ENCODE data around the gene RAB11FIP4.

RAB11FIP4 gene

GRCh38 chr17:31490019-31490650 is 98.7 kb downstream of the RAB11FIP4 start:
- H3K36me3 ChIP-seq (ENCODE audit: control insufficient read depth, low read length), result no peaks in the 10 kb centered on the region
- peaks cover 63% of the 10 kb centered on the region for H3K79me2 ChIP-seq (ENCODE audit: control insufficient read depth, low read length)
- no peaks in the 10 kb centered on the region for H3K9me2 ChIP-seq (replicated peaks; ENCODE audit: control insufficient read depth, low read length)
- peak overlapping the region; percentile 92 for H3K4me3 ChIP-seq (ENCODE audit: low read length)
- H4K20me1 ChIP-seq (ENCODE audit: control insufficient read depth, insufficient read depth, low read depth, low read length), result no peaks in the 10 kb centered on the region
- peaks cover 74% of the 10 kb centered on the region for H3K4me1 ChIP-seq (ENCODE audit: control insufficient read depth, low read length)
- no peaks in the 10 kb centered on the region for H3K27me3 ChIP-seq (ENCODE audit: control insufficient read depth, low read length)
- TF ChIP-seq, protein P1, sequence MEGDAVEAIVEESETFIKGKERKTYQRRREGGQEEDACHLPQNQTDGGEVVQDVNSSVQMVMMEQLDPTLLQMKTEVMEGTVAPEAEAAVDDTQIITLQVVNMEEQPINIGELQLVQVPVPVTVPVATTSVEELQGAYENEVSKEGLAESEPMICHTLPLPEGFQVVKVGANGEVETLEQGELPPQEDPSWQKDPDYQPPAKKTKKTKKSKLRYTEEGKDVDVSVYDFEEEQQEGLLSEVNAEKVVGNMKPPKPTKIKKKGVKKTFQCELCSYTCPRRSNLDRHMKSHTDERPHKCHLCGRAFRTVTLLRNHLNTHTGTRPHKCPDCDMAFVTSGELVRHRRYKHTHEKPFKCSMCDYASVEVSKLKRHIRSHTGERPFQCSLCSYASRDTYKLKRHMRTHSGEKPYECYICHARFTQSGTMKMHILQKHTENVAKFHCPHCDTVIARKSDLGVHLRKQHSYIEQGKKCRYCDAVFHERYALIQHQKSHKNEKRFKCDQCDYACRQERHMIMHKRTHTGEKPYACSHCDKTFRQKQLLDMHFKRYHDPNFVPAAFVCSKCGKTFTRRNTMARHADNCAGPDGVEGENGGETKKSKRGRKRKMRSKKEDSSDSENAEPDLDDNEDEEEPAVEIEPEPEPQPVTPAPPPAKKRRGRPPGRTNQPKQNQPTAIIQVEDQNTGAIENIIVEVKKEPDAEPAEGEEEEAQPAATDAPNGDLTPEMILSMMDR (IDR thresholded peaks at IDR 0.05; ENCODE audit: low read depth, low read length, poor library complexity, severe bottlenecking), result no peak
- no peak for TF ChIP-seq EZH2phosphoT487 (IDR thresholded peaks at IDR 0.05; ENCODE audit: borderline replicate concordance, low read length)
- H3K27ac ChIP-seq (ENCODE audit: low read depth, low read length), result 0 out of 2 replicates have a peak overlapping the region, but pooled peaks have one; percentile 95
- H3K4me2 ChIP-seq (ENCODE audit: low read length), result peak overlapping the region; percentile 77
- no peaks in the 10 kb centered on the region for H3K9me3 ChIP-seq (ENCODE audit: control insufficient read depth, insufficient read depth, low read length)
- peaks cover 15% of the 10 kb centered on the region for H3F3A ChIP-seq (ENCODE audit: control insufficient read depth, insufficient read depth)

GRCh38 chr17:31490671-31491375 is 99.3 kb downstream of the RAB11FIP4 start:
- Histone ChIP-seq H3K79me2 (ENCODE audit: control insufficient read depth, low read length) (peaks cover 69% of the 10 kb centered on the region), H3K27ac (ENCODE audit: low read depth, low read length) (peak overlapping the region; percentile 95), H3K4me1 (ENCODE audit: control insufficient read depth, low read length) (peaks cover 81% of the 10 kb centered on the region), H3K36me3 (ENCODE audit: control insufficient read depth, low read length) (no peaks in the 10 kb centered on the region), H3K4me2 (ENCODE audit: low read length) (peak overlapping the region; percentile 77), H3K9me2 (replicated peaks; ENCODE audit: control insufficient read depth, low read length) (no peaks in the 10 kb centered on the region), H3K9me3 (ENCODE audit: control insufficient read depth, insufficient read depth, low read length) (no peaks in the 10 kb centered on the region), H3K4me3 (ENCODE audit: low read length) (peak overlapping the region; percentile 92), H3K27me3 (ENCODE audit: control insufficient read depth, low read length) (no peaks in the 10 kb centered on the region), H4K20me1 (ENCODE audit: control insufficient read depth, insufficient read depth, low read depth, low read length) (no peaks in the 10 kb centered on the region), H3F3A (ENCODE audit: control insufficient read depth, insufficient read depth) (peaks cover 15% of the 10 kb centered on the region)
- TF ChIP-seq, protein P1 (IDR thresholded peaks at IDR 0.05; ENCODE audit: low read depth, low read length, poor library complexity, severe bottlenecking), result no peak
- no peak for TF ChIP-seq EZH2phosphoT487 (IDR thresholded peaks at IDR 0.05; ENCODE audit: borderline replicate concordance, low read length)

- H4K20me1 ChIP-seq (ENCODE audit: control insufficient read depth, insufficient read depth, low read depth, low read length), result no peaks in the 10 kb centered on the region
- peak overlapping the region; percentile 77 for H3K4me2 ChIP-seq (ENCODE audit: low read length)
- H3K9me2 ChIP-seq (replicated peaks; ENCODE audit: control insufficient read depth, low read length), result no peaks in the 10 kb centered on the region
- H3K36me3 ChIP-seq (ENCODE audit: control insufficient read depth, low read length), result no peaks in the 10 kb centered on the region
- no peaks in the 10 kb centered on the region for H3K27me3 ChIP-seq (ENCODE audit: control insufficient read depth, low read length)
- no peaks in the 10 kb centered on the region for H3K9me3 ChIP-seq (ENCODE audit: control insufficient read depth, insufficient read depth, low read length)
- H3F3A ChIP-seq (ENCODE audit: control insufficient read depth, insufficient read depth), result peaks cover 15% of the 10 kb centered on the region
- peak overlapping the region; percentile 95 for H3K27ac ChIP-seq (ENCODE audit: low read depth, low read length)
- peaks cover 77% of the 10 kb centered on the region for H3K79me2 ChIP-seq (ENCODE audit: control insufficient read depth, low read length)
- no peak for TF ChIP-seq EZH2phosphoT487 (IDR thresholded peaks at IDR 0.05; ENCODE audit: borderline replicate concordance, low read length)
- TF ChIP-seq, protein P1 (IDR thresholded peaks at IDR 0.05; ENCODE audit: low read depth, low read length, poor library complexity, severe bottlenecking), result no peak
- H3K4me3 ChIP-seq (ENCODE audit: low read length), result peak overlapping the region; percentile 92
- H3K4me1 ChIP-seq (ENCODE audit: control insufficient read depth, low read length), result peaks cover 88% of the 10 kb centered on the region
Measured at GRCh38 chr17:31491376-31492131, 100.1 kb downstream of the RAB11FIP4 start.
